HG02759 (cell line): Measurements from ENCODE around the gene HOXD13.

Experiments
- ATAC-seq: cut with Tn5 transposase; IDR thresholded peaks from one replicate; pipeline ENCODE4 v1.9.1; 2021; ENCODE audit warnings: mild to moderate bottlenecking, moderate library complexity; ENCODE audit not compliant: unreplicated experiment

The HOXD13 gene

GRCh38 chr2:176080540-176081375 is 11.8 kb upstream of the HOXD13 start:
- no peak for ATAC-seq

GRCh38 chr2:176081376-176081836 is 11.1 kb upstream of the HOXD13 start:
- ATAC-seq: no peak

GRCh38 chr2:176081837-176082524 is 10.5 kb upstream of the HOXD13 start:
- ATAC-seq: no peak

GRCh38 chr2:176082525-176082823 is 10.0 kb upstream of the HOXD13 start:
- ATAC-seq: no peak

GRCh38 chr2:176082824-176083751 is 9.4 kb upstream of the HOXD13 start:
- no peak for ATAC-seq

- ATAC-seq: no peak
These were observed 8.7 kb upstream of the HOXD13 start, which contains the start of gene EVX2 for GRCh38 chr2:176083796-176084261. TSS of gene EVX2 (minus strand) at chr2:176083962. CDS start at chr2:176083776, 186 bp downstream.

- ATAC-seq: no peak
These were observed 7.9 kb upstream of the HOXD13 start for GRCh38 chr2:176084611-176085119.

GRCh38 chr2:176085120-176085788 is 7.3 kb upstream of the HOXD13 start:
- ATAC-seq: no peak

GRCh38 chr2:176085861-176086771 is 6.4 kb upstream of the HOXD13 start:
- no peak for ATAC-seq

- ATAC-seq: no peak
These were observed 5.0 kb upstream of the HOXD13 start for GRCh38 chr2:176087330-176088047.

GRCh38 chr2:176088048-176088936 is 4.2 kb upstream of the HOXD13 start:
- ATAC-seq: no peak

GRCh38 chr2:176088937-176089842 is 3.3 kb upstream of the HOXD13 start:
- no peak for ATAC-seq

GRCh38 chr2:176089843-176090395 is 2.6 kb upstream of the HOXD13 start:
- ATAC-seq: no peak

- ATAC-seq: no peak
These were observed 1.7 kb upstream of the HOXD13 start for GRCh38 chr2:176090862-176091261.

- ATAC-seq: no peak
These were observed 927 bp upstream of the HOXD13 start for GRCh38 chr2:176091329-176092258.
